ENCODE results near the gene HERPUD1. TPM values are rescaled to one million over a fixed set of nuclear protein-coding genes. Genes with fewer than 3 reads are reported as not detected.

Gene HERPUD1
- total RNA-seq, 1 experiment from 2014 or later, result 28.9 TPM

GRCh38 chr16:56970934-56971767, 39.2 kb downstream of the HERPUD1 start:
- no peaks in the 10 kb centered on the region for H3K79me2 ChIP-seq (ENCODE audit: insufficient read depth, low read length)

More at GRCh38 chr16:56970934-56971767, 39.2 kb downstream of the HERPUD1 start:
- no peaks in the 10 kb centered on the region for H3K4me1 ChIP-seq (ENCODE audit: insufficient read depth, low read length)
- no peak overlapping the region for H2BK15ac ChIP-seq (ENCODE audit: low read depth, low read length)
- no peak for TF ChIP-seq CTCF (conservative IDR thresholded peaks at IDR 0.05)
- peaks cover 0 to 2% of the 10 kb centered on the region in 2 experiments; a peak in 2 of 5 replicates for H3K9me3 Mint-ChIP-seq
- H3K9me3 ChIP-seq (ENCODE audit: control insufficient read depth, low read depth, low read length), result no peaks in the 10 kb centered on the region
- H4K5ac ChIP-seq (ENCODE audit: insufficient read length, low read depth, low read length), result no peak overlapping the region
- no CpG with 5 or more reads among the region's 8 CpGs for WGBS (ENCODE audit: extremely low coverage, insufficient read length, low lambda C conversion rate)
- H4K91ac ChIP-seq (ENCODE audit: insufficient read length, low read depth, low read length), result no peak overlapping the region
- H4K8ac ChIP-seq (replicated peaks; ENCODE audit: insufficient read length, low read depth, low read length), result no peak overlapping the region
- no peaks in the 10 kb centered on the region for H3K23me2 ChIP-seq (ENCODE audit: insufficient read length, low read depth, low read length, poor library complexity, severe bottlenecking)
- no peaks in the 10 kb centered on the region for H3K4me1 Mint-ChIP-seq
- H2AFZ ChIP-seq (ENCODE audit: low read length), result no peak overlapping the region
- H3K27me3 ChIP-seq (ENCODE audit: insufficient read depth, low read length), result no peaks in the 10 kb centered on the region
- H3K4me2 ChIP-seq (ENCODE audit: insufficient read depth, insufficient read length, low read length), result no peak overlapping the region
- DNase-seq, result no peak
- H3K4me3 Mint-ChIP-seq, result no peak overlapping the region
- H3K27ac Mint-ChIP-seq, result no peak overlapping the region
- no peak overlapping the region for H3T11ph ChIP-seq (ENCODE audit: low read length)
- peaks cover 6% of the 10 kb centered on the region for H3K27me3 Mint-ChIP-seq (ENCODE audit: low read depth)
- H3K36me3 Mint-ChIP-seq (ENCODE audit: insufficient read depth in 1 of 3, low read depth in 3 of 3), result no peaks in the 10 kb centered on the region
- H3K27ac ChIP-seq (ENCODE audit: insufficient read length, low read depth, low read length), result no peak overlapping the region
- no peaks in the 10 kb centered on the region for H4K20me1 ChIP-seq (ENCODE audit: control insufficient read depth, insufficient read depth, insufficient read length)
- H3K4ac ChIP-seq (ENCODE audit: low read depth, low read length), result no peak overlapping the region
- no peaks in the 10 kb centered on the region for H3K79me1 ChIP-seq (ENCODE audit: insufficient read depth, low read depth, low read length, poor library complexity, severe bottlenecking)
- no peak overlapping the region for H2BK120ac ChIP-seq (ENCODE audit: low read depth, low read length, poor library complexity, severe bottlenecking)
- H3K14ac ChIP-seq (ENCODE audit: insufficient read depth, low read length), result no peak overlapping the region
- no peak overlapping the region for H2BK5ac ChIP-seq (ENCODE audit: insufficient read length, low read length)
- H2BK12ac ChIP-seq (ENCODE audit: insufficient read length, low read depth, low read length), result no peak overlapping the region
- no peak overlapping the region for H3K9ac ChIP-seq (ENCODE audit: extremely low read depth, insufficient read length, low read length)
- H3K23ac ChIP-seq (ENCODE audit: insufficient read length, low read depth, low read length), result no peak overlapping the region
- H3K56ac ChIP-seq (ENCODE audit: insufficient read length, low read depth, low read length), result no peak overlapping the region
- H2AK5ac ChIP-seq (ENCODE audit: insufficient read length, low read length), result no peak overlapping the region
- no peak overlapping the region for H3K18ac ChIP-seq (ENCODE audit: insufficient read length, low read depth, low read length)
- no peak overlapping the region for H2BK20ac ChIP-seq (ENCODE audit: low read depth, low read length, poor library complexity, severe bottlenecking)

Data from H9 (cell line).